Liver (tissue), 9 donors: Measurements from ENCODE around the gene VCX. TPM values are rescaled to one million over a fixed set of nuclear protein-coding genes. Genes with fewer than 3 reads are reported as not detected.

Experiments
- DNase-seq: peaks from one replicate; pipeline ENCODE4 v3.0.0-alpha.2; 2017; ENCODE audit warnings: low spot score
- H3K27ac ChIP-seq, 2 donors: one replicate each; pipeline ENCODE4 v1.7.0; 2013; ENCODE audit warnings: inconsistent platforms in 2 of 2, low read length in 2 of 2, control low read depth in 1 of 2, low read depth in 1 of 2, mild to moderate bottlenecking in 1 of 2
- H3K27me3 ChIP-seq, 4 donors: one replicate each; pipeline versions ENCODE4 v1.6.1 to v1.7.0; 2013; ENCODE audit warnings: low read length in 3 of 4, inconsistent platforms in 1 of 4, mild to moderate bottlenecking in 1 of 4, moderate library complexity in 1 of 4; ENCODE audit not compliant: control insufficient read depth in 4 of 4, insufficient read depth in 4 of 4
- H3K36me3 ChIP-seq, 4 donors: one replicate each; pipeline versions ENCODE4 v1.6.1 to v1.7.0; 2013; ENCODE audit warnings: low read length in 3 of 4, mild to moderate bottlenecking in 3 of 4, low read depth in 1 of 4, moderate library complexity in 1 of 4; ENCODE audit not compliant: control insufficient read depth in 4 of 4, insufficient read depth in 3 of 4
- H3K4me1 ChIP-seq, 4 donors: one replicate each; pipeline versions ENCODE4 v1.6.1 to v1.7.0; 2013; ENCODE audit warnings: low read length in 3 of 4, mild to moderate bottlenecking in 3 of 4, moderate library complexity in 1 of 4; ENCODE audit not compliant: control insufficient read depth in 4 of 4, insufficient read depth in 4 of 4
- H3K4me3 ChIP-seq, 3 donors: one replicate each; pipeline versions ENCODE4 v1.6.1 to v1.7.0; 2013; ENCODE audit warnings: low read length in 3 of 3, control low read depth in 1 of 3, low read depth in 1 of 3, mild to moderate bottlenecking in 1 of 3
- H3K9ac ChIP-seq, 2 donors: one replicate each; pipeline ENCODE4 v1.7.0; 2013; ENCODE audit warnings: low read length in 2 of 2, mild to moderate bottlenecking in 2 of 2, moderate library complexity in 2 of 2, control low read depth in 1 of 2, low read depth in 1 of 2
- H3K9me3 ChIP-seq, 4 donors: one replicate each; pipeline versions ENCODE4 v1.6.1 to v1.7.0; 2013; ENCODE audit warnings: low read length in 3 of 4; ENCODE audit not compliant: control insufficient read depth in 4 of 4
- CTCF ChIP-seq: fragments of 150-350 bp; IDR thresholded peaks from 2 replicates; pipeline ENCODE4 v1.5.1; 2017; ENCODE audit warnings: improper control_type of control experiment, low read depth, low read length; ENCODE audit not compliant: missing input control
- EGR1 ChIP-seq, 2 donors: IDR thresholded peaks; 2 replicates each; pipeline ENCODE4 v1.6.1; 2016 to 2018; ENCODE audit warnings: antibody characterized with exemption in 2 of 2, low read depth in 2 of 2
- FOXA1 ChIP-seq: IDR thresholded peaks from 2 replicates; pipeline ENCODE4 v1.6.1; 2016; ENCODE audit warnings: antibody characterized with exemption
- FOXA2 ChIP-seq: IDR thresholded peaks from 2 replicates; pipeline ENCODE4 v1.6.1; 2016; ENCODE audit warnings: antibody characterized with exemption
- GABPA ChIP-seq, 2 donors: IDR thresholded peaks in 1 of 2; conservative IDR thresholded peaks in 1 of 2; 2 replicates each; pipeline ENCODE4 v1.6.1; 2016; ENCODE audit warnings: antibody characterized with exemption in 2 of 2, mild to moderate bottlenecking in 1 of 2, moderate library complexity in 1 of 2
- HNF4A ChIP-seq, 2 donors: conservative IDR thresholded peaks; 2 replicates each; pipeline ENCODE4 v1.6.1; 2016; ENCODE audit warnings: antibody characterized with exemption in 2 of 2, mild to moderate bottlenecking in 2 of 2
- HNF4G ChIP-seq: IDR thresholded peaks from 2 replicates; pipeline ENCODE4 v1.6.1; 2016; ENCODE audit warnings: antibody characterized with exemption
- JUND ChIP-seq, 2 donors: IDR thresholded peaks; 2 replicates each; pipeline ENCODE4 v1.6.1; 2016; ENCODE audit warnings: antibody characterized with exemption in 2 of 2
- MAX ChIP-seq: IDR thresholded peaks from 2 replicates; pipeline ENCODE4 v1.6.1; 2016; ENCODE audit warnings: antibody characterized with exemption
- NR2F2 ChIP-seq: IDR thresholded peaks from 2 replicates; pipeline ENCODE4 v1.6.1; 2016; ENCODE audit warnings: antibody characterized with exemption
- RAD21 ChIP-seq, 2 donors: IDR thresholded peaks; 2 replicates each; pipeline ENCODE4 v1.6.1; 2016; ENCODE audit warnings: antibody characterized with exemption in 2 of 2, mild to moderate bottlenecking in 2 of 2
- RXRA ChIP-seq, 2 donors: IDR thresholded peaks; 2 replicates each; pipeline ENCODE4 v1.6.1; 2017 to 2018; ENCODE audit warnings: antibody characterized with exemption in 2 of 2, mild to moderate bottlenecking in 1 of 2
- SP1 ChIP-seq: IDR thresholded peaks from 2 replicates; pipeline ENCODE4 v1.6.1; 2018; ENCODE audit warnings: antibody characterized with exemption, mild to moderate bottlenecking
- TAF1 ChIP-seq: conservative IDR thresholded peaks from 2 replicates; pipeline ENCODE4 v1.6.1; 2016; ENCODE audit warnings: antibody characterized with exemption, mild to moderate bottlenecking
- YY1 ChIP-seq: IDR thresholded peaks from 2 replicates; pipeline ENCODE4 v1.6.1; 2016; ENCODE audit warnings: antibody characterized with exemption, mild to moderate bottlenecking
- ZBTB33 ChIP-seq: IDR thresholded peaks from 2 replicates; pipeline ENCODE4 v1.6.1; 2016; ENCODE audit warnings: antibody characterized with exemption
- WGBS: extraction: QIAGEN DNeasy Blood & Tissue Kit; methylation state at CpG from one replicate; pipeline ENCODE4 v1.1.7; 2013; 5-methylcytosine and 5-hydroxymethylcytosine counted together
- polyA plus RNA-seq, 2 donors: library from polyadenylated mRNA; stranded (reverse) in 1 of 2; unstranded in 1 of 2; fragments of 200-250 nt in 1 of 2; fragments of >200 nt in 1 of 2; fragmentation: Nextera tagmentation in 1 of 2; extraction: Ambion mirVana in 1 of 2; gene quantifications; one replicate each; pipeline versions ENCODE4 v1.2.1 to v1.2.3, GENCODE V29; 2013 to 2015
- total RNA-seq, 2 donors: library from RNA; depleted of rRNA; stranded (reverse); fragments of >200 nt; gene quantifications; one replicate each; pipeline ENCODE4 v1.2.3, GENCODE V29; 2014
- TF ChIP-seq, protein P1 (sequence below): IDR thresholded peaks from 2 replicates; pipeline ENCODE4 v1.6.1; 2016; ENCODE audit warnings: antibody characterized with exemption
- TF ChIP-seq, protein P2 (sequence below): IDR thresholded peaks from 2 replicates; pipeline ENCODE4 v1.6.1; 2016; ENCODE audit warnings: antibody characterized with exemption, mild to moderate bottlenecking
- donor health status: healthy.
- donor health status: healthy.
- donor health status: healthy.
- donor health status: healthy.
- donor health status: healthy.

VCX gene
- total and polyA plus RNA-seq, 4 donors, result not detected

- no peaks in the 10 kb centered on the region for H3K36me3 ChIP-seq
- H3K27me3 ChIP-seq, result no peaks in the 10 kb centered on the region
- H3K9ac ChIP-seq, result no peak overlapping the region
- TF ChIP-seq HNF4A (conservative IDR thresholded peaks at IDR 0.05) (peak in 1 of 2 donors; percentile 24), TAF1 (no peak), RAD21 (IDR thresholded peaks at IDR 0.05) (peak; percentile 74 to 85), CTCF (peak; percentile 38)
- no peak overlapping the region for H3K4me3 ChIP-seq
- DNase-seq, result no peak
- H3K9me3 ChIP-seq, result no peaks in the 10 kb centered on the region
- WGBS, result 18% methylated on average over 2 of the region's 2 CpGs
- H3K4me1 ChIP-seq, result no peaks in the 10 kb centered on the region
- no peak overlapping the region for H3K27ac ChIP-seq
These were observed 14.4 kb upstream of the VCX start for GRCh38 chrX:7828594-7828993.

GRCh38 chrX:7841084-7841805 lies 1.7 kb upstream of the VCX start:
- DNase-seq, result no peak
- 86% methylated on average over 3 of the region's 3 CpGs for WGBS

More at GRCh38 chrX:7841084-7841805, 1.7 kb upstream of the VCX start:
- Histone ChIP-seq H3K9ac (no peak overlapping the region), H3K27ac (no peak overlapping the region), H3K27me3 (no peaks in the 10 kb centered on the region), H3K4me3 (no peak overlapping the region), H3K4me1 (no peaks in the 10 kb centered on the region), H3K36me3 (no peaks in the 10 kb centered on the region), H3K9me3 (no peaks in the 10 kb centered on the region)
- TF ChIP-seq, protein P1, sequence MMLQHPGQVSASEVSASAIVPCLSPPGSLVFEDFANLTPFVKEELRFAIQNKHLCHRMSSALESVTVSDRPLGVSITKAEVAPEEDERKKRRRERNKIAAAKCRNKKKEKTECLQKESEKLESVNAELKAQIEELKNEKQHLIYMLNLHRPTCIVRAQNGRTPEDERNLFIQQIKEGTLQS, result no peak
- no peak for TF ChIP-seq JUND (IDR thresholded peaks at IDR 0.05)
- no peak for TF ChIP-seq FOXA1
- TF ChIP-seq RAD21 (IDR thresholded peaks at IDR 0.05), result no peak
- no peak for TF ChIP-seq ZBTB33
- TF ChIP-seq FOXA2, result no peak
- TF ChIP-seq NR2F2, result no peak
- no peak for TF ChIP-seq EGR1 (IDR thresholded peaks at IDR 0.05; ENCODE audit: low read depth in 2 of 2)
- TF ChIP-seq YY1, result no peak
- TF ChIP-seq, protein P2, sequence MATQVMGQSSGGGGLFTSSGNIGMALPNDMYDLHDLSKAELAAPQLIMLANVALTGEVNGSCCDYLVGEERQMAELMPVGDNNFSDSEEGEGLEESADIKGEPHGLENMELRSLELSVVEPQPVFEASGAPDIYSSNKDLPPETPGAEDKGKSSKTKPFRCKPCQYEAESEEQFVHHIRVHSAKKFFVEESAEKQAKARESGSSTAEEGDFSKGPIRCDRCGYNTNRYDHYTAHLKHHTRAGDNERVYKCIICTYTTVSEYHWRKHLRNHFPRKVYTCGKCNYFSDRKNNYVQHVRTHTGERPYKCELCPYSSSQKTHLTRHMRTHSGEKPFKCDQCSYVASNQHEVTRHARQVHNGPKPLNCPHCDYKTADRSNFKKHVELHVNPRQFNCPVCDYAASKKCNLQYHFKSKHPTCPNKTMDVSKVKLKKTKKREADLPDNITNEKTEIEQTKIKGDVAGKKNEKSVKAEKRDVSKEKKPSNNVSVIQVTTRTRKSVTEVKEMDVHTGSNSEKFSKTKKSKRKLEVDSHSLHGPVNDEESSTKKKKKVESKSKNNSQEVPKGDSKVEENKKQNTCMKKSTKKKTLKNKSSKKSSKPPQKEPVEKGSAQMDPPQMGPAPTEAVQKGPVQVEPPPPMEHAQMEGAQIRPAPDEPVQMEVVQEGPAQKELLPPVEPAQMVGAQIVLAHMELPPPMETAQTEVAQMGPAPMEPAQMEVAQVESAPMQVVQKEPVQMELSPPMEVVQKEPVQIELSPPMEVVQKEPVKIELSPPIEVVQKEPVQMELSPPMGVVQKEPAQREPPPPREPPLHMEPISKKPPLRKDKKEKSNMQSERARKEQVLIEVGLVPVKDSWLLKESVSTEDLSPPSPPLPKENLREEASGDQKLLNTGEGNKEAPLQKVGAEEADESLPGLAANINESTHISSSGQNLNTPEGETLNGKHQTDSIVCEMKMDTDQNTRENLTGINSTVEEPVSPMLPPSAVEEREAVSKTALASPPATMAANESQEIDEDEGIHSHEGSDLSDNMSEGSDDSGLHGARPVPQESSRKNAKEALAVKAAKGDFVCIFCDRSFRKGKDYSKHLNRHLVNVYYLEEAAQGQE, result no peak
- no peak for TF ChIP-seq MAX
- no peak for TF ChIP-seq HNF4G
- TF ChIP-seq GABPA (IDR thresholded peaks at IDR 0.05 in 1 of 2, conservative IDR thresholded peaks at IDR 0.05 in 1 of 2), result no peak
- no peak for TF ChIP-seq HNF4A (conservative IDR thresholded peaks at IDR 0.05)
- TF ChIP-seq TAF1, result no peak
- no peak for TF ChIP-seq RXRA (IDR thresholded peaks at IDR 0.05)
- TF ChIP-seq SP1, result no peak
